NCI-H2196 treated with DMSO at 0.1 percent for 48 hours (cell line): ENCODE measurements around the gene LMBR1.
A peak's percentile ranks its signal among the peaks of the same experiment; 100 is the strongest.
"Not testable (repeated sequence)": the region's sequence is repeated elsewhere in the genome, so short reads cannot be mapped to it uniquely, and the experiment has no call there.

ENCODE experiments used
- DNase-seq: peaks from one replicate; lab custom pipeline; 2025; ENCODE audit not compliant: unreplicated experiment; lab: John Stamatoyannopoulos, UW

The LMBR1 gene

GRCh38 chr7:156892821-156893706 is at the start of gene LMBR1:
LMBR1 (minus strand) TSS chr7:156893183; CDS start chr7:156892993, 190 bp downstream.
- DNase-seq, result peak; percentile 56

GRCh38 chr7:156942708-156943090 is 49.7 kb upstream of the LMBR1 start:
- no peak for DNase-seq

DNA sequence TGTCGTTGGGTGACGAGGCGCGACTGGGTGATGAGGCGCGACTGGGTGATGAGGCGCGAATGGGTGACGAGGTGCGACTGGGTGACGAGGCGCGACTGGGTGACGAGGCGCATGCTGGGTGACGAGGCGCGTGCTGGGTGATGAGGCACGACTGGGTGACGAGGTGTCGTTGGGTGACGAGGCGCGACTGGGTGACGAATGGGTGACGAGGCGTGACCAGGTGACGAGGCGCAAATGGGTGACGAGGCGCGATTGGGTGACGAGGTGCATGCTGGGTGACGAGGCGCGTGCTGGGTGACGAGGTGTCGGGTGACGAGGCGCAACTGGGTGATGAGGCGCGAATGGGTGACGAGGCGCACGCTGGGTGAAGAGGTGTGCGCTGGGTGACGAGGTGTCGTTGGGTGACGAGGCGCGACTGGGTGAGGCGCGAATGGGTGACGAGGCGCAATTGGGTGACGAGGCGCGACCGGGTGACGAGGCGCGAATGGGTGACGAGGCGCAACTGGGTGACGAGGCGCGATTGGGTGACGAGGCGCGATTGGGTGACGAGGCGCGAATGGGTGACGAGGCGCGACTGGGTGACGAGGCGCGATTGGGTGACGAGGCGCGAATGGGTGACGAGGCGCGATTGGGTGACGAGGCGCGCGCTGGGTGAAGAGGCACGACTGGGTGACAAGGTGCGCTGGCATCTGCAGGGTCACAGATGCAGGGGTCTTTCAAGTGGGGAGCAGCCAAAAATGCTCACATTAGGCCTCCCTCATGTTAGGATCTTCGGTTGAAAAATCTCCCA is 48.6 kb upstream of the LMBR1 start:
- no peak for DNase-seq

DNA sequence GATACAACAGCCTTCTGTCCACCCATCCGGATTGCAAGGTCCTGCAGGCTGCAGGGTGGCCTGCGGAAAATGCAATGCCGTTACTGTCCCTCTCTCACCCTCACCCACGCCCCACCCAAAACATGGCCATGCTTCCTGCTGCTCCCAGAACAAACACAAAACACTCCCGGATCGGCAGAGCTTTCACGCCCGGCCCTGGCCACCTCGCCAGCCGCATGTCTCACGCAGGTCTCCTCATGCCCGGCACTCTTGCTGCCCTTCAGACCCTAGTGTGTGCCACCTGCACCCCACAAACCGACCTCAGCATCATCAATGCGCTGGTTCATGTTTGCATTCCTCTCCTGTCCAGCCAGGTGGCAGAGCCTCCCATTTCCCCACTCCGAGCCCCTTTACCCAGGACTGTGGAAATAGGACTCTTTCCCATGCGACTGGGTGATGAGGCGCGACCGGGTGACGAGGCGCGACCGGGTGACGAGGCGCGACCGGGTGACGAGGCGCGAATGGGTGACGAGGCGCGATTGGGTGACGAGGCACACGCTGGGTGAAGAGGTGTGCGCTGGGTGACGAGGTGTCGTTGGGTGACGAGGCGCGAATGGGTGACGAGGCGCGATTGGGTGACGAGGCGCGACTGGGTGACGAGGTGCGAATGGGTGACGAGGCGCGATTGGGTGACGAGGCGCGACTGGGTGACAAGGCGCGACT is 47.6 kb upstream of the LMBR1 start:
- no peak for DNase-seq

DNA sequence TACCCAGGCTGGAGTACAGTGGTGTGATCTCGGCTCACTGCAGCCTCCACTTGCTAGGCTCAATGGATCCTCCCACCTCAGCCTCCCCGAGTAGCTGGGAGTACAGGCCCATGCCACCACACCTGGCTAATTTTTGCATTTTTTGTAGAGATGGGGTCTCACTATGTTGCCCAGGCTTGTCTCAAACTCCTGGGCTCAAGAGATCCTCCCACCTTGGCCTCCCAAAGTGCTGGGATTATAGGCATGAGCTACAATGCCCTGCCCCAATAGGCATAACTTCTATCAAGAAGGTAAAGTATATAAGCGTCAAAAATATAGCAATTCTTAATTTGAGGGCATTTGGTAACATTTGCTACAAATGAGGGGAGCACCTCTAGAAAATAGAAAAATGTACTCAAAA is 43.8 kb upstream of the LMBR1 start:
- DNase-seq, result not testable (repeated sequence)

- DNase-seq, result no peak
These were observed 42.3 kb upstream of the LMBR1 start for GRCh38 chr7:156935250-156935649.

- DNase-seq, result no peak
These were observed 39.0 kb upstream of the LMBR1 start for GRCh38 chr7:156932006-156932405.

DNA sequence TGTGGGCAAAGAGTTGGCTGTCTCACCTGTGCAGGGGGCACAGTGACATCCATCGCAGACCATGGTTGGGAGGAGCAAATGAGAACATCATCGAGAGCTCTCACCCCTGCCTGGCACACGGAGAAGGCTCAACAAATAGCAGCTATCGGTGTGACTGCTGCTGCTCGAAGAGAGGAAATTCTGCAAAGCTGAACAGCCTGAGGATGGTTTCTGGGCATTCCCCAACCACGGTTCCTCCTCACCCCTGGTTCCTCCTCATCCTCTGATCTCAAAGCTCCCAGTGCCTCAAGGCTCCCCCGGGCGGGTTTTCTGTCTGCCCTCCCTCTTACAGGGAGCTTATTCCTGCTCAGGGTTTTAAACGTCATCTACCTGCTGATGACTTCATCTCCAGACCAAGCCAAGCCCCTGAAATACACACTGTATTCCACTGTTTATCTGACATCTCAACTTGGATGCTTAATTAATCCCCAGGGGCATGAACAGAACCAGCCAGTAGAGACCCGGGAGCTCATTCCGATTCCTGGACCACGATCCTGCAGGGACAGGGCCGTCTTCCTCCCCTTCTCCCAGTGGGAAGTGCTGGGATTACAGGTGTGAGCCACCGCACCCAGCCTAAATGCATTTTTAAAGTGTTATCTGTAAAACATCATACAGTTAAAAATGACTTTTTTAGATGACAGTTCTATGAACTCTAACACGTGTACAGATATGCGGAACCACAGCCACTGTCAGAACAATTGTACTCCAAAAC is 37.0 kb upstream of the LMBR1 start:
- no peak for DNase-seq

DNA sequence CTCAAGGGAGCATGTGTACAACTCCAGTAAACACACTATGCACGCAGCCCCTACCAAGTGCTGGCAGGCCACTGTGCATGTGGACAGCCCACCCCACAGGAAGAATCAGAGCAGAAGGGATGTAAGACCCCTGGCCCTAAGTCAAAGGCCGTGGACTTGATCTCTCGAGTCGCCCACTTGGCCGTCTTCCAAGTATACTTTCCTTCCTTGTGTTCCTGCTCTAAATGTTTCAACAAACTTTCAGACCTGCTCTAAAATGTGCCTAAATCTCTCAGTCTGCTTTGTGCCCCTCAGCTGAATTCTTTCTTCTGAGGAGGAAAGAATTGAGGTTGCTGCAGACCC is 35.4 kb upstream of the LMBR1 start:
- no peak for DNase-seq

- peak; percentile 9 for DNase-seq
These were observed 34.8 kb upstream of the LMBR1 start for GRCh38 chr7:156927571-156928405.

DNA sequence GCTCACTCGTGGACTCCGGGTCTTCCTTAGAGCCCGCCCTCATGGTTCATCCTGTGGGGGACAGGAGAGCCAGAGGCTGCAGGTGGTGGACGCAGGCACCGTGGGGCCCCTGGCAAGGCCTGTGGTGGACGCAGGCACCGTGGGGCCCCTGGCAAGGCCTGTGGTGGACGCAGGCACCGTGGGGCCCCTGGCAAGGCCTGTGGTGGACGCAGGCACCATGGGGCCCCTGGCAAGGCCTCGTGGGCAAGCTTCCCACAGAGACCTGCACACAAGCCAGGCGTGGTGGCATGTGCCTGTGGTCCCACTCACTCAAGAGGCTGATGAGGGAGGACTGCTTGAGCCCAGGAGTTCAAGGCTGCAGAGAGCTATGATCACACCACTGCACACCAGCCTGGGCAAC is 32.8 kb upstream of the LMBR1 start:
- not testable (repeated sequence) for DNase-seq

- not testable (repeated sequence) for DNase-seq
These were observed 29.3 kb upstream of the LMBR1 start for GRCh38 chr7:156922304-156922703.

GRCh38 chr7:156920487-156921373 is 27.7 kb upstream of the LMBR1 start:
- not testable (repeated sequence) for DNase-seq

DNA sequence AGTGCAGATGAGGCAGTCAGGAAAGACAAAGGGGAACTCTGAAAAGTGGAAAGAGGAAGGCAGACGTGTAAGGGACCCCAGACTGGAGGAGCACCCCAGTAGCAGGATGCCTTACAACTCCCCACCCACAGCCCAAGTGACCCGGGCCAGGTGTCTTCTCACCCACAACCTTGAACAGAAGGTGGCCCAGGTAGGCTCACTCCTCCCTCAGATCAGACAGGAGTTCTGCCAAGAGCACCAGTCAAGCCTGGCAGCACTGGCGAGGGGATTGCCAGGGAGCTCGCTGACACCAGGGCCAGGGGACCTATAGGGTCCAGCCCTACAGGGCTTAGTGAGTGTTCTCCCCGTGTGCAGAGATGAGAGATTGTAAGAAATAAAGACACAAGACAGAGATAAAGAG is 27.1 kb upstream of the LMBR1 start:
- DNase-seq, result no peak

DNA sequence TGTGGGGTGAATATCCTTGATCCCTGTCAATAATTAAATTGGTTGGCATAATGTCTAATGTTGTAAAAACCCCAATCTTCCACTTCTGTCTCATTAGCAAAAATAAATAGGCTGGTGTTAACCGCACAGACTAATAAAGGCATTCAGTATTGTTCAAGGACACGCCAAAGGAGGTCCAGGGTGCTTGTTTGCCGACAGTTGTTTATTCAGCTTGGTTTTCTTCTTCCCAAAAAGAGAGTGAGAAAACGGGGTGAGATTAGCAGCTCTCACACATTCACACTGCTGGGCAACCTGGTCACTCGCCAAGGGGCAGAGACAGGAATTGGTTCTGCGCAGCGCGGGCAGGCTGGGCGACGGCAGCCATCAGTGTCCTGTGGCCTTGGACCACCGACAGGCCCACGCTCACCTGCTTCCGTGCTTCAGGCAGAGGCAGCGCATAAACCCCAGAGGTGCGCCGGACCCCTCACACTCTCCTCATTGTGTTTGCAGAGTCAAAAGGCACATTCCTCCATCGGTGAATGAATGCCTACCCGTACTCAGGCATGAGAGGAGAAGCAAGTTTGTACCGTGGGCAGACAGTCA is 26.2 kb upstream of the LMBR1 start:
- DNase-seq, result no peak

DNA sequence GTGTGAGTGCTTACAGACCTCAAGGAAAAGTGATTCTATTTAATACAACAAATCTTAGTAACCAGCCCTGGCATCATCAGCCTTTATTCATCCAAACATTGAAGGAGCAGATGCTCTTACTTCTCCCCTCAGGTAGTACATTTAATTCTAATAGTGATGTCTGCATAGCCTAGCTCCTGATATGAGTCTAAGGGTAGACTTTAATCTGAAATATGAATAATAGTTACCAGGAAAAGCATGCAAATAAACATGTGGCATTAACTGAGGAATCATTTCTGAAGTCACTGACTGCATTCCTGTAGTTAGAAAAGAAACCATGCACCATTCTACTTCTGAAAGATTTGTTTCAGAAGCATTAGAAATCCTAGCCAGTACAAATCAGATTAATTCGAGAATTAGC is 25.7 kb upstream of the LMBR1 start:
- DNase-seq, result no peak

DNA sequence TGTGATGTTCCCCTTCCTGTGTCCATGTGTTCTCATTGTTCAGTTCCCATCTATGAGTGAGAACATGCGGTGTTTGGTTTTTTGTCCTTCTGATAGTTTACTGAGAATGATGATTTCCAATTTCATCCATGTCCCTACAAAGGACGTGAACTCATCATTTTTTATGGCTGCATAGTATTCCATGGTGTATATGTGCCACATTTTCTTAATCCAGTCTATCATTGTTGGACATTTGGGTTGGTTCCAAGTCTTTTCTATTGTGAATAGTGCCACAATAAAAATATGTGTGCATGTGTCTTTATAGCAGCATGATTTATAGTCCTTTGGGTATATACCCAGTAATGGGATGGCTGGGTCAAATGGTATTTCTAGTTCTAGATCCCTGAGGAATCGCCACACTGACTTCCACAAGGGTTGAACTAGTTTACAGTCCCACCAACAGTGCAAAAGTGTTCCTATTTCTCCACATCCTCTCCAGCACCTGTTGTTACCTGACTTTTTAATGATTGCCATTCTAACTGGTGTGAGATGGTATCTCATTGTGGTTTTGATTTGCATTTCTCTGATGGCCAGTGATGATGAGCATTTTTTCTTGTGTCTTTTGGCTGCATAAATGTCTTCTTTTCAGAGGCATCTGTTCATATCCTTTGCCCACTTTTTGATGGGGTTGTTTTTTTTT is 16.7 kb upstream of the LMBR1 start:
- not testable (repeated sequence) for DNase-seq

GRCh38 chr7:156907656-156908055 is 14.7 kb upstream of the LMBR1 start:
- DNase-seq, result no peak
